Prostate gland (tissue), 2 donors: ENCODE measurements around the gene SNTN.

Source experiments
- CTCF ChIP-seq, 4 experiments: fragments of 200-600 bp in 2 of 4; fragments of 450-650 bp in 2 of 4; sonication (generic) in 2 of 4; IDR thresholded peaks; 1 replicate in 3 of 4; 2 replicates in 1 of 4; pipeline ENCODE4 v1.5.1; 2016 to 2019; ENCODE audit warnings: antibody characterized with exemption in 4 of 4, mild to moderate bottlenecking in 2 of 4, moderate library complexity in 2 of 4
- POLR2A ChIP-seq: fragments of 450-650 bp; IDR thresholded peaks from one replicate; pipeline ENCODE4 v1.6.1; 2016; ENCODE audit warnings: antibody characterized with exemption, mild to moderate bottlenecking

GRCh38 chr3:63655519-63655918, 3.0 kb downstream of the SNTN start:
- no peak for TF ChIP-seq POLR2A
- no peak for TF ChIP-seq CTCF (IDR thresholded peaks at IDR 0.05)
